Measurements from ENCODE around the gene RASSF5.

DNA sequence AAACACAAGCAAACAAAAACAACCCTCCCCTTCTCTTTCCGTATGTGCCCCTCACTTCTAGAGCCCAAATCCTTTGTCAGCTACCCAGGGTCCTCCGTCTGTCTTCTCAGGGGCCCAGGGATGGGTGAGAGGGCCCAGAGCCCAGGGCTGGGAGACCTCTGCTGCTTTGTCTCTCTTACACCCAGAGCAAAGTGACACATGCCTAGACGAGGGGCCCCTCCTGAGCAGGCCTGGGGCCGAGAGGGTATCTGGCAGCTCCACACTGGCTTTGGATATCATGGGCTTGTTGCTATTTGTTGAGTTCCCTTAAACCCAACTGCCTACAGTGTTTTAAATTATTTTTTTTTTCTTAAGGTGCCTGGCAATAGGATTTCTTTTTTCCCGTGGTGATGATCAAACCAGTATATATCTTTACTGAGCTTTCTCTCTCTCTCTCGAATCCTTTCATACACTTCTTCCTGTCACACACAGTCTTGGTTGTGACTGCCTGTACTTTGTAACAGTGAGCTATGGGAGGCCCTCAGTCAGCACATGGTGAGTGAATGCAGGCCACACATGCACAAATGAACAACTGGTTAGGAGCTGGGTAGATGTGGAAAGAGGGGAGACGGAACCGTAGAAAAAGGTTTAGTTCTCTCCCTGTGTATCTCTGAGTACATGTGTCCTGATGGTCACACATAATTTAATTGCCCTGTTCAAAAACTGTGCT lies 14.5 kb downstream of the RASSF5 start:
- TF ChIP-seq, protein P1, sequence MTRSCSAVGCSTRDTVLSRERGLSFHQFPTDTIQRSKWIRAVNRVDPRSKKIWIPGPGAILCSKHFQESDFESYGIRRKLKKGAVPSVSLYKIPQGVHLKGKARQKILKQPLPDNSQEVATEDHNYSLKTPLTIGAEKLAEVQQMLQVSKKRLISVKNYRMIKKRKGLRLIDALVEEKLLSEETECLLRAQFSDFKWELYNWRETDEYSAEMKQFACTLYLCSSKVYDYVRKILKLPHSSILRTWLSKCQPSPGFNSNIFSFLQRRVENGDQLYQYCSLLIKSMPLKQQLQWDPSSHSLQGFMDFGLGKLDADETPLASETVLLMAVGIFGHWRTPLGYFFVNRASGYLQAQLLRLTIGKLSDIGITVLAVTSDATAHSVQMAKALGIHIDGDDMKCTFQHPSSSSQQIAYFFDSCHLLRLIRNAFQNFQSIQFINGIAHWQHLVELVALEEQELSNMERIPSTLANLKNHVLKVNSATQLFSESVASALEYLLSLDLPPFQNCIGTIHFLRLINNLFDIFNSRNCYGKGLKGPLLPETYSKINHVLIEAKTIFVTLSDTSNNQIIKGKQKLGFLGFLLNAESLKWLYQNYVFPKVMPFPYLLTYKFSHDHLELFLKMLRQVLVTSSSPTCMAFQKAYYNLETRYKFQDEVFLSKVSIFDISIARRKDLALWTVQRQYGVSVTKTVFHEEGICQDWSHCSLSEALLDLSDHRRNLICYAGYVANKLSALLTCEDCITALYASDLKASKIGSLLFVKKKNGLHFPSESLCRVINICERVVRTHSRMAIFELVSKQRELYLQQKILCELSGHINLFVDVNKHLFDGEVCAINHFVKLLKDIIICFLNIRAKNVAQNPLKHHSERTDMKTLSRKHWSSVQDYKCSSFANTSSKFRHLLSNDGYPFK (CRISPR knock-in tag; IDR thresholded peaks at IDR 0.05; ENCODE audit: borderline replicate concordance): no peak
- TF ChIP-seq RXRA (CRISPR knock-in tag; IDR thresholded peaks at IDR 0.05): no peak
- TF ChIP-seq, protein P2, sequence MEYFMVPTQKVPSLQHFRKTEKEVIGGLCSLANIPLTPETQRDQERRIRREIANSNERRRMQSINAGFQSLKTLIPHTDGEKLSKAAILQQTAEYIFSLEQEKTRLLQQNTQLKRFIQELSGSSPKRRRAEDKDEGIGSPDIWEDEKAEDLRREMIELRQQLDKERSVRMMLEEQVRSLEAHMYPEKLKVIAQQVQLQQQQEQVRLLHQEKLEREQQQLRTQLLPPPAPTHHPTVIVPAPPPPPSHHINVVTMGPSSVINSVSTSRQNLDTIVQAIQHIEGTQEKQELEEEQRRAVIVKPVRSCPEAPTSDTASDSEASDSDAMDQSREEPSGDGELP (IDR thresholded peaks at IDR 0.05; ENCODE audit: borderline replicate concordance, low read depth): no peak
